ENCODE data around the gene MBD4. TPM values are rescaled to one million over a fixed set of nuclear protein-coding genes. Genes with fewer than 3 reads are reported as not detected.
A peak's percentile ranks its signal among the peaks of the same experiment; 100 is the strongest.
"Not testable (repeated sequence)": the region's sequence is repeated elsewhere in the genome, so short reads cannot be mapped to it uniquely, and the experiment has no call there.

Gene MBD4
- total RNA-seq, 1 donor from 2014 or later, result 22.8 TPM

- H3K9ac ChIP-seq (ENCODE audit: low read length), result no peak overlapping the region
- Mint-ChIP-seq H3K36me3 (ENCODE audit: low read depth, unreplicated experiment) (peaks cover 16% of the 10 kb centered on the region), H3K4me3 (ENCODE audit: unreplicated experiment) (peak overlapping the region; percentile 31), H3K4me1 (ENCODE audit: low read depth, unreplicated experiment) (peaks cover 32% of the 10 kb centered on the region), H3K27me3 (ENCODE audit: low read depth, unreplicated experiment) (no peaks in the 10 kb centered on the region), H3K9me3 (ENCODE audit: unreplicated experiment) (no peaks in the 10 kb centered on the region), H3K27ac (ENCODE audit: unreplicated experiment) (peak overlapping the region; percentile 64)
- peaks cover 26% of the 10 kb centered on the region for H4K20me1 ChIP-seq (ENCODE audit: insufficient read depth, low read length)
- FAIRE-seq (no peak), DNase-seq (ENCODE audit: low read depth) (no peak)
- H2AFZ ChIP-seq (ENCODE audit: low read depth, low read length), result no peak overlapping the region
- H3K4me2 ChIP-seq (ENCODE audit: low read length), result peak overlapping the region; percentile 74
- H3K27ac ChIP-seq (ENCODE audit: low read depth, low read length), result no peak overlapping the region
- no peaks in the 10 kb centered on the region for H3K27me3 ChIP-seq (ENCODE audit: insufficient read depth, low read length)
- H3K36me3 ChIP-seq (ENCODE audit: insufficient read depth, low read length), result peaks cover 8% of the 10 kb centered on the region
- peaks cover 22% of the 10 kb centered on the region for H3K4me1 ChIP-seq (ENCODE audit: insufficient read depth, low read length)
- no peaks in the 10 kb centered on the region for H3K79me2 ChIP-seq (ENCODE audit: insufficient read depth, low read length)
- H3K4me3 ChIP-seq (ENCODE audit: insufficient read depth, low read depth, low read length), result no peak overlapping the region
- TF ChIP-seq CTCF (IDR thresholded peaks at IDR 0.05; ENCODE audit: insufficient read depth, low read depth, low read length) (no peak), EZH2 (IDR thresholded peaks at IDR 0.05; ENCODE audit: insufficient read depth, low read length) (no peak)
- no peaks in the 10 kb centered on the region for H3K9me3 ChIP-seq (ENCODE audit: insufficient read depth, low read depth, low read length)
Observed at GRCh38 chr3:129387487-129387886, 52.3 kb downstream of the MBD4 start.

GRCh38 chr3:129386984-129387383, 52.8 kb downstream of the MBD4 start:
- no peak overlapping the region for H3K4me3 ChIP-seq (ENCODE audit: insufficient read depth, low read depth, low read length)
- H3K36me3 Mint-ChIP-seq (ENCODE audit: low read depth, unreplicated experiment), result peaks cover 16% of the 10 kb centered on the region
- H4K20me1 ChIP-seq (ENCODE audit: insufficient read depth, low read length), result peaks cover 24% of the 10 kb centered on the region
- H3K9me3 ChIP-seq (ENCODE audit: insufficient read depth, low read depth, low read length), result no peaks in the 10 kb centered on the region
- DNase-seq (ENCODE audit: low read depth) (no peak), FAIRE-seq (no peak)
- H3K27ac ChIP-seq (ENCODE audit: low read depth, low read length), result no peak overlapping the region
- H3K9me3 Mint-ChIP-seq (ENCODE audit: unreplicated experiment), result no peaks in the 10 kb centered on the region
- peak overlapping the region; percentile 64 for H3K27ac Mint-ChIP-seq (ENCODE audit: unreplicated experiment)
- peaks cover 8% of the 10 kb centered on the region for H3K36me3 ChIP-seq (ENCODE audit: insufficient read depth, low read length)
- peaks cover 22% of the 10 kb centered on the region for H3K4me1 ChIP-seq (ENCODE audit: insufficient read depth, low read length)
- no peak overlapping the region for H2AFZ ChIP-seq (ENCODE audit: low read depth, low read length)
- no peaks in the 10 kb centered on the region for H3K27me3 ChIP-seq (ENCODE audit: insufficient read depth, low read length)
- no peak overlapping the region for H3K9ac ChIP-seq (ENCODE audit: low read length)
- TF ChIP-seq CTCF (IDR thresholded peaks at IDR 0.05; ENCODE audit: insufficient read depth, low read depth, low read length) (no peak), EZH2 (IDR thresholded peaks at IDR 0.05; ENCODE audit: insufficient read depth, low read length) (no peak)
- no peaks in the 10 kb centered on the region for H3K79me2 ChIP-seq (ENCODE audit: insufficient read depth, low read length)
- peaks cover 30% of the 10 kb centered on the region for H3K4me1 Mint-ChIP-seq (ENCODE audit: low read depth, unreplicated experiment)
- H3K27me3 Mint-ChIP-seq (ENCODE audit: low read depth, unreplicated experiment), result no peaks in the 10 kb centered on the region
- H3K4me3 Mint-ChIP-seq (ENCODE audit: unreplicated experiment), result no peak overlapping the region
- H3K4me2 ChIP-seq (ENCODE audit: low read length), result no peak overlapping the region

GRCh38 chr3:129385507-129385906, 54.2 kb downstream of the MBD4 start:
- H3K27me3 ChIP-seq (ENCODE audit: insufficient read depth, low read length); H3K4me2 ChIP-seq (ENCODE audit: low read length); H3K27me3 Mint-ChIP-seq (ENCODE audit: low read depth, unreplicated experiment); H3K79me2 ChIP-seq (ENCODE audit: insufficient read depth, low read length); DNase-seq (ENCODE audit: low read depth); H3K4me3 Mint-ChIP-seq (ENCODE audit: unreplicated experiment); H3K4me3 ChIP-seq (ENCODE audit: insufficient read depth, low read depth, low read length); H2AFZ ChIP-seq (ENCODE audit: low read depth, low read length); FAIRE-seq; H3K9me3 ChIP-seq (ENCODE audit: insufficient read depth, low read depth, low read length); H3K9ac ChIP-seq (ENCODE audit: low read length); H3K27ac ChIP-seq (ENCODE audit: low read depth, low read length); H3K36me3 ChIP-seq (ENCODE audit: insufficient read depth, low read length); H3K9me3 Mint-ChIP-seq (ENCODE audit: unreplicated experiment); H3K27ac Mint-ChIP-seq (ENCODE audit: unreplicated experiment): not testable (repeated sequence)
- Mint-ChIP-seq H3K4me1 (ENCODE audit: low read depth, unreplicated experiment) (peaks cover 28% of the 10 kb centered on the region), H3K36me3 (ENCODE audit: low read depth, unreplicated experiment) (peaks cover 12% of the 10 kb centered on the region)
- peaks cover 24% of the 10 kb centered on the region for H4K20me1 ChIP-seq (ENCODE audit: insufficient read depth, low read length)
- peaks cover 22% of the 10 kb centered on the region for H3K4me1 ChIP-seq (ENCODE audit: insufficient read depth, low read length)

All from astrocyte (in vitro differentiated cells and primary cell).